ENCODE data around the gene NMT1. TPM values are rescaled to one million over a fixed set of nuclear protein-coding genes. Genes with fewer than 3 reads are reported as not detected.

Gene NMT1
- total RNA-seq, 4 donors from 2014 or later, result 60.7 to 127 (median 71.5) TPM

GRCh38 chr17:45087978-45088377 is 26.9 kb downstream of the NMT1 start:
- TF ChIP-seq POLR2A (IDR thresholded peaks at IDR 0.05), result no peak
- no peak for TF ChIP-seq CTCF (IDR thresholded peaks at IDR 0.05 in 4 of 5, conservative IDR thresholded peaks at IDR 0.05 in 1 of 5)
- DNase-seq, result no peak
- intact Hi-C loops (cut with DNase I; ENCODE audit: low total_unique reads), result no loop called here
- in situ Hi-C loops (cut with MboI; ENCODE audit: low sequenced_read_pairs in 4 of 4), result no loop called here
- peaks cover 5 to 77% of the 10 kb centered on the region in 2 donors for H3K36me3 ChIP-seq
- H3K27ac ChIP-seq, result peak overlapping the region; percentile 88 to 97 (median 96)
- no peak overlapping the region for H3K4me3 ChIP-seq
- H3K4me1 ChIP-seq, result peaks cover 53 to 63% of the 10 kb centered on the region in 2 donors
- H3K9me3 ChIP-seq, result no peaks in the 10 kb centered on the region
- ATAC-seq, result no peak
- no peaks in the 10 kb centered on the region for H3K27me3 ChIP-seq

GRCh38 chr17:45088741-45089140 is 27.6 kb downstream of the NMT1 start:
- Histone ChIP-seq H3K27ac (peak overlapping the region; percentile 88 to 97 (median 96)), H3K36me3 (peaks cover 0 to 71% of the 10 kb centered on the region in 2 donors), H3K27me3 (no peaks in the 10 kb centered on the region), H3K9me3 (no peaks in the 10 kb centered on the region), H3K4me3 (no peak overlapping the region), H3K4me1 (peaks cover 59 to 71% of the 10 kb centered on the region in 2 donors)
- DNase-seq (no peak), ATAC-seq (no peak)
- in situ Hi-C loops (cut with MboI; ENCODE audit: low sequenced_read_pairs in 4 of 4) (no loop called here), intact Hi-C loops (cut with DNase I; ENCODE audit: low total_unique reads) (no loop called here)
- TF ChIP-seq POLR2A (IDR thresholded peaks at IDR 0.05), result no peak
- TF ChIP-seq CTCF (IDR thresholded peaks at IDR 0.05 in 4 of 5, conservative IDR thresholded peaks at IDR 0.05 in 1 of 5), result no peak

GRCh38 chr17:45090711-45091110 is 29.6 kb downstream of the NMT1 start:
- peaks cover 0 to 72% of the 10 kb centered on the region in 2 donors for H3K36me3 ChIP-seq
- no peak overlapping the region for H3K4me3 ChIP-seq
- ATAC-seq, result no peak
- in situ Hi-C loops (cut with MboI; ENCODE audit: low sequenced_read_pairs in 4 of 4) (no loop called here), intact Hi-C loops (cut with DNase I; ENCODE audit: low total_unique reads) (no loop called here)
- H3K27me3 ChIP-seq, result no peaks in the 10 kb centered on the region
- no peaks in the 10 kb centered on the region for H3K9me3 ChIP-seq
- peak overlapping the region; percentile 88 to 97 (median 96) for H3K27ac ChIP-seq
- peaks cover 71 to 77% of the 10 kb centered on the region in 2 donors for H3K4me1 ChIP-seq
- TF ChIP-seq CTCF (IDR thresholded peaks at IDR 0.05 in 4 of 5, conservative IDR thresholded peaks at IDR 0.05 in 1 of 5), result no peak
- no peak for TF ChIP-seq POLR2A (IDR thresholded peaks at IDR 0.05)
- DNase-seq, result peak in 1 of 2 donors; percentile 11

- Histone ChIP-seq H3K4me1 (peaks cover 65 to 80% of the 10 kb centered on the region in 2 donors), H3K27me3 (no peaks in the 10 kb centered on the region), H3K9me3 (no peaks in the 10 kb centered on the region), H3K27ac (peak overlapping the region; percentile 88 to 97 (median 96)), H3K4me3 (no peak overlapping the region), H3K36me3 (peaks cover 0 to 72% of the 10 kb centered on the region in 2 donors)
- intact Hi-C loops (cut with DNase I; ENCODE audit: low total_unique reads), result no loop called here
- in situ Hi-C loops (cut with MboI; ENCODE audit: low sequenced_read_pairs in 4 of 4), result no loop called here
- ATAC-seq (peak; percentile 6 to 21), DNase-seq (peak; percentile 58)
- TF ChIP-seq CTCF (IDR thresholded peaks at IDR 0.05 in 4 of 5, conservative IDR thresholded peaks at IDR 0.05 in 1 of 5) (no peak), POLR2A (IDR thresholded peaks at IDR 0.05) (no peak)
Observed at GRCh38 chr17:45091778-45092425, 30.8 kb downstream of the NMT1 start.

Data from gastrocnemius medialis (tissue), 4 donors.